Cerebellar cortex (tissue), 1 donor: ENCODE data around the gene PSD2.

ENCODE experiments used
- DNase-seq: peaks from one replicate; pipeline ENCODE4 v3.0.0-alpha.2; 2015; ENCODE audit warnings: low spot score

Gene PSD2

GRCh38 chr5:139837711-139838380 is 42.2 kb downstream of the PSD2 start:
- DNase-seq = no peak

- DNase-seq = no peak
Observed at GRCh38 chr5:139838381-139839197, 43.0 kb downstream of the PSD2 start.

- no peak for DNase-seq
Observed at GRCh38 chr5:139839232-139839815, 43.7 kb downstream of the PSD2 start.

GRCh38 chr5:139839918-139840317 is 44.3 kb downstream of the PSD2 start:
- no peak for DNase-seq

GRCh38 chr5:139841549-139841948 is 45.9 kb downstream of the PSD2 start:
- DNase-seq = no peak

- DNase-seq = no peak
Observed at GRCh38 chr5:139842321-139842720, 46.7 kb downstream of the PSD2 start.

GRCh38 chr5:139843991-139844390 is 48.4 kb downstream of the PSD2 start:
- DNase-seq = no peak

- peak; percentile 76 for DNase-seq
Observed at GRCh38 chr5:139844472-139845145, 49.0 kb downstream of the PSD2 start.

- DNase-seq = peak; percentile 58
Observed at GRCh38 chr5:139845846-139846681, 50.5 kb downstream of the PSD2 start.

GRCh38 chr5:139847091-139847490 is 51.5 kb downstream of the PSD2 start:
- DNase-seq = no peak

- peak; percentile 39 for DNase-seq
Observed at GRCh38 chr5:139847790-139848507, 52.3 kb downstream of the PSD2 start.

- no peak for DNase-seq
Observed at GRCh38 chr5:139848508-139849100, 53.0 kb downstream of the PSD2 start.

GRCh38 chr5:139849501-139849900 is 53.9 kb downstream of the PSD2 start:
- DNase-seq = no peak

GRCh38 chr5:139849942-139850341 is 54.3 kb downstream of the PSD2 start:
- DNase-seq = no peak

- no peak for DNase-seq
Observed at GRCh38 chr5:139850423-139851016, 54.9 kb downstream of the PSD2 start.

GRCh38 chr5:139851558-139851957 is 56.0 kb downstream of the PSD2 start:
- DNase-seq = no peak

GRCh38 chr5:139852696-139853095 is 57.1 kb downstream of the PSD2 start:
- no peak for DNase-seq

GRCh38 chr5:139854029-139854605 is 58.5 kb downstream of the PSD2 start:
- DNase-seq = no peak

- no peak for DNase-seq
Observed at GRCh38 chr5:139854953-139855352, 59.3 kb downstream of the PSD2 start.

- DNase-seq = no peak
Observed at GRCh38 chr5:139855451-139855850, 59.8 kb downstream of the PSD2 start.
